Activated naive CD8-positive, alpha-beta T cell treated with anti-CD3 and anti-CD28 coated beads, Interleukin-2, amount 10 ng/mL, durations not matched to agents 7 days and 5 days (primary cell): ENCODE measurements around the gene CSNK2A3. TPM values are rescaled to one million over a fixed set of nuclear protein-coding genes. Genes with fewer than 3 reads are reported as not detected.
A peak's percentile ranks its signal among the peaks of the same experiment; 100 is the strongest.

Source experiments
- ATAC-seq: fragments of 150-1000 bp; cut with Tn5 transposase; one replicate; pipeline ENCODE4 v1.10.0; 2021; ENCODE audit warnings: low read depth, moderate library complexity
- POLR2A ChIA-PET: fragments of 350-600 bp; sonication (Branson Sonifier 250); formaldehyde crosslinking; loops from one replicate; lab custom pipeline; 2021; ENCODE audit warnings: antibody characterized with exemption; lab: Charles Lee
- DNase-seq: peaks from one replicate; pipeline ENCODE4 v3.0.0; 2021
- H3K27ac Mint-ChIP-seq: one replicate; pipeline ENCODE4 v1.8.0; 2022; ENCODE audit warnings: mild to moderate bottlenecking, mixed read lengths
- H3K27me3 Mint-ChIP-seq: one replicate; pipeline ENCODE4 v1.8.0; 2022; ENCODE audit warnings: mild to moderate bottlenecking, moderate library complexity, mixed read lengths
- H3K36me3 Mint-ChIP-seq: one replicate; pipeline ENCODE4 v1.8.0; 2021; ENCODE audit warnings: mild to moderate bottlenecking, mixed read lengths
- H3K4me1 Mint-ChIP-seq: one replicate; pipeline ENCODE4 v1.8.0; 2021; ENCODE audit warnings: mixed read lengths
- H3K4me3 Mint-ChIP-seq: one replicate; pipeline ENCODE4 v1.8.0; 2022; ENCODE audit warnings: mild to moderate bottlenecking, moderate library complexity, mixed read lengths
- H3K9me3 Mint-ChIP-seq: one replicate; pipeline ENCODE4 v1.8.0; 2021; ENCODE audit warnings: mixed read lengths
- total RNA-seq, 2 experiments: library from RNA; stranded (reverse); gene quantifications; one replicate each; pipeline ENCODE4 v1.2.3, GENCODE V29; 2021

Gene CSNK2A3
- total RNA-seq, 2 experiments from 2014 or later = 1.2 to 1.4 TPM

- ATAC-seq = no peak
- POLR2A ChIA-PET = interaction anchor here (0.5 kb wide), 1 partner anchor 19 kb away, joined by 4 read pairs; no protein-coding TSS in a partner anchor
- Mint-ChIP-seq H3K9me3 (peaks cover 16% of the 10 kb centered on the region), H3K4me3 (no peak overlapping the region), H3K27me3 (no peaks in the 10 kb centered on the region), H3K27ac (no peak overlapping the region), H3K36me3 (peaks cover 10% of the 10 kb centered on the region), H3K4me1 (peaks cover 9% of the 10 kb centered on the region)
- DNase-seq = no peak
Observed at GRCh38 chr11:11313902-11314692, 39.0 kb downstream of the CSNK2A3 start.

GRCh38 chr11:11313426-11313825 lies 39.6 kb downstream of the CSNK2A3 start:
- H3K4me1 Mint-ChIP-seq = peaks cover 10% of the 10 kb centered on the region
- H3K27me3 Mint-ChIP-seq = no peaks in the 10 kb centered on the region
- H3K9me3 Mint-ChIP-seq = peaks cover 16% of the 10 kb centered on the region
- no peak for DNase-seq
- H3K36me3 Mint-ChIP-seq = peaks cover 10% of the 10 kb centered on the region
- no peak overlapping the region for H3K4me3 Mint-ChIP-seq
- ATAC-seq = no peak
- no peak overlapping the region for H3K27ac Mint-ChIP-seq
- POLR2A ChIA-PET = no interaction called here

GRCh38 chr11:11312738-11313137 lies 40.3 kb downstream of the CSNK2A3 start:
- POLR2A ChIA-PET = no interaction called here
- H3K9me3 Mint-ChIP-seq = peaks cover 16% of the 10 kb centered on the region
- H3K4me1 Mint-ChIP-seq = peaks cover 13% of the 10 kb centered on the region

GRCh38 chr11:11311169-11311568 lies 41.9 kb downstream of the CSNK2A3 start:
- ATAC-seq (peak; percentile 45), DNase-seq (no peak)
- no peaks in the 10 kb centered on the region for H3K27me3 Mint-ChIP-seq
- peaks cover 10% of the 10 kb centered on the region for H3K36me3 Mint-ChIP-seq
- H3K4me1 Mint-ChIP-seq = peaks cover 13% of the 10 kb centered on the region
- H3K4me3 Mint-ChIP-seq = no peak overlapping the region
- POLR2A ChIA-PET = no interaction called here
- H3K27ac Mint-ChIP-seq = no peak overlapping the region
- peaks cover 16% of the 10 kb centered on the region for H3K9me3 Mint-ChIP-seq

More at GRCh38 chr11:11312738-11313137, 40.3 kb downstream of the CSNK2A3 start:
- ATAC-seq (no peak), DNase-seq (no peak)
- H3K27me3 Mint-ChIP-seq = no peaks in the 10 kb centered on the region
- peaks cover 10% of the 10 kb centered on the region for H3K36me3 Mint-ChIP-seq
- H3K27ac Mint-ChIP-seq = no peak overlapping the region
- H3K4me3 Mint-ChIP-seq = no peak overlapping the region

DNA sequence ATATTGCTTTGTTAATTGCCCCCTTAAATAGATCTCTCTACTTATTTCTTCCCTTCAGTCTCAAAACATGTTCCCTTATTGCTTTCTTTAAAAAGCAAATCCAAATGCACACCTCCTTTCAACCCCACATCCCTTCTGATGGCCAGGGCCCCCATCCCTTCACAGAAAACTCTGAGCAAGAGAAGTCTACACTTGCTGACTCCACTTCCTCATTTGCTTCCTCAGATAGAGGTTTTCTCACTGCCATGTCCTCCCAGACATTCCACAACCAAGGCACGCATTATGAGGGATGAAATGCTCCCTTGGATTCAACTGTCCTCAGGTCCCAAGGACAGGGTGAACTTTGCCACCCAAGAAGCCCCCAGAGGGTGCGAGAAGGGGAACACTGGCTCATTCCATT lies 43.1 kb downstream of the CSNK2A3 start:
- no peak for DNase-seq
- Mint-ChIP-seq H3K9me3 (peaks cover 16% of the 10 kb centered on the region), H3K27me3 (no peaks in the 10 kb centered on the region), H3K4me3 (no peak overlapping the region), H3K4me1 (peaks cover 13% of the 10 kb centered on the region), H3K36me3 (peaks cover 10% of the 10 kb centered on the region), H3K27ac (no peak overlapping the region)
- POLR2A ChIA-PET = no interaction called here
- no peak for ATAC-seq

- no peak overlapping the region for H3K4me3 Mint-ChIP-seq
- no peak overlapping the region for H3K27ac Mint-ChIP-seq
- POLR2A ChIA-PET = no interaction called here
- DNase-seq (no peak), ATAC-seq (no peak)
- peaks cover 13% of the 10 kb centered on the region for H3K4me1 Mint-ChIP-seq
- H3K9me3 Mint-ChIP-seq = peaks cover 16% of the 10 kb centered on the region
- H3K27me3 Mint-ChIP-seq = no peaks in the 10 kb centered on the region
- peaks cover 10% of the 10 kb centered on the region for H3K36me3 Mint-ChIP-seq
Observed at GRCh38 chr11:11308249-11308648, 44.8 kb downstream of the CSNK2A3 start.

GRCh38 chr11:11306855-11307254 lies 46.2 kb downstream of the CSNK2A3 start:
- Mint-ChIP-seq H3K27ac (no peak overlapping the region), H3K4me3 (no peak overlapping the region), H3K27me3 (no peaks in the 10 kb centered on the region), H3K9me3 (peaks cover 14% of the 10 kb centered on the region), H3K4me1 (peaks cover 13% of the 10 kb centered on the region), H3K36me3 (peaks cover 10% of the 10 kb centered on the region)
- POLR2A ChIA-PET = no interaction called here
- ATAC-seq (no peak), DNase-seq (no peak)

GRCh38 chr11:11304550-11304949 lies 48.5 kb downstream of the CSNK2A3 start:
- DNase-seq (no peak), ATAC-seq (no peak)
- H3K4me3 Mint-ChIP-seq = no peak overlapping the region
- H3K27ac Mint-ChIP-seq = no peak overlapping the region
- peaks cover 4% of the 10 kb centered on the region for H3K4me1 Mint-ChIP-seq
- H3K9me3 Mint-ChIP-seq = peaks cover 3% of the 10 kb centered on the region
- POLR2A ChIA-PET = no interaction called here
- H3K36me3 Mint-ChIP-seq = peaks cover 2% of the 10 kb centered on the region
- peaks cover 2% of the 10 kb centered on the region for H3K27me3 Mint-ChIP-seq

GRCh38 chr11:11302565-11302964 lies 50.5 kb downstream of the CSNK2A3 start:
- DNase-seq (no peak), ATAC-seq (no peak)
- Mint-ChIP-seq H3K36me3 (no peaks in the 10 kb centered on the region), H3K27ac (no peak overlapping the region), H3K27me3 (peaks cover 2% of the 10 kb centered on the region), H3K9me3 (no peaks in the 10 kb centered on the region), H3K4me1 (no peaks in the 10 kb centered on the region), H3K4me3 (no peak overlapping the region)
- POLR2A ChIA-PET = no interaction called here
